Fibroblast of skin of right biceps (primary cell): ENCODE measurements around the gene NONO.
"Not testable (repeated sequence)": the region's sequence is repeated elsewhere in the genome, so short reads cannot be mapped to it uniquely, and the experiment has no call there.

ENCODE experiments used
- DNase-seq: peaks from one replicate; pipeline ENCODE4 v3.0.0-alpha.2; 2013

NONO gene

GRCh38 chrX:71292669-71293365 is 9.4 kb downstream of the NONO start:
- peak; percentile 77 for DNase-seq

- no peak for DNase-seq
These were observed 13.4 kb downstream of the NONO start for GRCh38 chrX:71296806-71297205.

GRCh38 chrX:71298119-71298518 is 14.7 kb downstream of the NONO start:
- DNase-seq: no peak

GRCh38 chrX:71300064-71300463 is 16.6 kb downstream of the NONO start:
- DNase-seq: not testable (repeated sequence)

- not testable (repeated sequence) for DNase-seq
These were observed 17.1 kb downstream of the NONO start for GRCh38 chrX:71300495-71300894.

GRCh38 chrX:71301195-71301924 is 17.9 kb downstream of the NONO start, which contains the start of gene ITGB1BP2:
Gene ITGB1BP2, plus strand, starts transcription at chrX:71301750. Its CDS starts 57 bp downstream, at chrX:71301807.
- DNase-seq: peak; percentile 40

- DNase-seq: peak; percentile 16
These were observed 19.2 kb downstream of the NONO start for GRCh38 chrX:71302461-71303213.

- no peak for DNase-seq
These were observed 21.1 kb downstream of the NONO start for GRCh38 chrX:71304561-71304960.

GRCh38 chrX:71315917-71316316 is 32.5 kb downstream of the NONO start:
- peak; percentile 80 for DNase-seq

GRCh38 chrX:71316959-71317358 is 33.5 kb downstream of the NONO start:
- DNase-seq: not testable (repeated sequence)

GRCh38 chrX:71320126-71320525 is 36.7 kb downstream of the NONO start:
- no peak for DNase-seq

GRCh38 chrX:71321731-71322130 is 38.3 kb downstream of the NONO start:
- DNase-seq: no peak

GRCh38 chrX:71324452-71324851 is 41.0 kb downstream of the NONO start:
- not testable (repeated sequence) for DNase-seq

- DNase-seq: no peak
These were observed 43.0 kb downstream of the NONO start for GRCh38 chrX:71326394-71326793.

- not testable (repeated sequence) for DNase-seq
These were observed 65.8 kb downstream of the NONO start for GRCh38 chrX:71349151-71349665.

GRCh38 chrX:71349867-71350266 is 66.4 kb downstream of the NONO start:
- not testable (repeated sequence) for DNase-seq
